Liver (tissue), 9 donors: ENCODE measurements around the gene CHAMP1. TPM values are rescaled to one million over a fixed set of nuclear protein-coding genes. Genes with fewer than 3 reads are reported as not detected.

Experiments
- DNase-seq: peaks from one replicate; pipeline ENCODE4 v3.0.0-alpha.2; 2017; ENCODE audit warnings: low spot score
- H3K27ac ChIP-seq, 2 donors: one replicate each; pipeline ENCODE4 v1.7.0; 2013; ENCODE audit warnings: inconsistent platforms in 2 of 2, low read length in 2 of 2, control low read depth in 1 of 2, low read depth in 1 of 2, mild to moderate bottlenecking in 1 of 2
- H3K27me3 ChIP-seq, 4 donors: one replicate each; pipeline versions ENCODE4 v1.6.1 to v1.7.0; 2013; ENCODE audit warnings: low read length in 3 of 4, inconsistent platforms in 1 of 4, mild to moderate bottlenecking in 1 of 4, moderate library complexity in 1 of 4; ENCODE audit not compliant: control insufficient read depth in 4 of 4, insufficient read depth in 4 of 4
- H3K36me3 ChIP-seq, 4 donors: one replicate each; pipeline versions ENCODE4 v1.6.1 to v1.7.0; 2013; ENCODE audit warnings: low read length in 3 of 4, mild to moderate bottlenecking in 3 of 4, low read depth in 1 of 4, moderate library complexity in 1 of 4; ENCODE audit not compliant: control insufficient read depth in 4 of 4, insufficient read depth in 3 of 4
- H3K4me1 ChIP-seq, 4 donors: one replicate each; pipeline versions ENCODE4 v1.6.1 to v1.7.0; 2013; ENCODE audit warnings: low read length in 3 of 4, mild to moderate bottlenecking in 3 of 4, moderate library complexity in 1 of 4; ENCODE audit not compliant: control insufficient read depth in 4 of 4, insufficient read depth in 4 of 4
- H3K4me3 ChIP-seq, 3 donors: one replicate each; pipeline versions ENCODE4 v1.6.1 to v1.7.0; 2013; ENCODE audit warnings: low read length in 3 of 3, control low read depth in 1 of 3, low read depth in 1 of 3, mild to moderate bottlenecking in 1 of 3
- H3K9ac ChIP-seq, 2 donors: one replicate each; pipeline ENCODE4 v1.7.0; 2013; ENCODE audit warnings: low read length in 2 of 2, mild to moderate bottlenecking in 2 of 2, moderate library complexity in 2 of 2, control low read depth in 1 of 2, low read depth in 1 of 2
- H3K9me3 ChIP-seq, 4 donors: one replicate each; pipeline versions ENCODE4 v1.6.1 to v1.7.0; 2013; ENCODE audit warnings: low read length in 3 of 4; ENCODE audit not compliant: control insufficient read depth in 4 of 4
- ATF3 ChIP-seq: IDR thresholded peaks from 2 replicates; pipeline ENCODE4 v1.6.1; 2016; ENCODE audit warnings: antibody characterized with exemption
- FOXA1 ChIP-seq: IDR thresholded peaks from 2 replicates; pipeline ENCODE4 v1.6.1; 2016; ENCODE audit warnings: antibody characterized with exemption
- GABPA ChIP-seq, 2 donors: IDR thresholded peaks in 1 of 2; conservative IDR thresholded peaks in 1 of 2; 2 replicates each; pipeline ENCODE4 v1.6.1; 2016; ENCODE audit warnings: antibody characterized with exemption in 2 of 2, mild to moderate bottlenecking in 1 of 2, moderate library complexity in 1 of 2
- HNF4A ChIP-seq, 2 donors: conservative IDR thresholded peaks; 2 replicates each; pipeline ENCODE4 v1.6.1; 2016; ENCODE audit warnings: antibody characterized with exemption in 2 of 2, mild to moderate bottlenecking in 2 of 2
- HNF4G ChIP-seq: IDR thresholded peaks from 2 replicates; pipeline ENCODE4 v1.6.1; 2016; ENCODE audit warnings: antibody characterized with exemption
- MAX ChIP-seq: IDR thresholded peaks from 2 replicates; pipeline ENCODE4 v1.6.1; 2016; ENCODE audit warnings: antibody characterized with exemption
- NR2F2 ChIP-seq: IDR thresholded peaks from 2 replicates; pipeline ENCODE4 v1.6.1; 2016; ENCODE audit warnings: antibody characterized with exemption
- SP1 ChIP-seq: IDR thresholded peaks from 2 replicates; pipeline ENCODE4 v1.6.1; 2018; ENCODE audit warnings: antibody characterized with exemption, mild to moderate bottlenecking
- YY1 ChIP-seq: IDR thresholded peaks from 2 replicates; pipeline ENCODE4 v1.6.1; 2016; ENCODE audit warnings: antibody characterized with exemption, mild to moderate bottlenecking
- WGBS: extraction: QIAGEN DNeasy Blood & Tissue Kit; methylation state at CpG from one replicate; pipeline ENCODE4 v1.1.7; 2013; 5-methylcytosine and 5-hydroxymethylcytosine counted together
- polyA plus RNA-seq, 2 donors: library from polyadenylated mRNA; stranded (reverse) in 1 of 2; unstranded in 1 of 2; fragments of 200-250 nt in 1 of 2; fragments of >200 nt in 1 of 2; fragmentation: Nextera tagmentation in 1 of 2; extraction: Ambion mirVana in 1 of 2; gene quantifications; one replicate each; pipeline versions ENCODE4 v1.2.1 to v1.2.3, GENCODE V29; 2013 to 2015
- total RNA-seq, 2 donors: library from RNA; depleted of rRNA; stranded (reverse); fragments of >200 nt; gene quantifications; one replicate each; pipeline ENCODE4 v1.2.3, GENCODE V29; 2014
- TF ChIP-seq, protein P1 (sequence below): IDR thresholded peaks from 2 replicates; pipeline ENCODE4 v1.6.1; 2016; ENCODE audit warnings: antibody characterized with exemption, mild to moderate bottlenecking
- donor health status: healthy.
- donor health status: healthy.
- donor health status: healthy.
- donor health status: healthy.
- donor health status: healthy.

CHAMP1 gene
- total and polyA plus RNA-seq, 4 donors, result 6.2 to 15.1 (median 7.8) TPM

- H3K36me3 ChIP-seq, result peaks cover 9 to 36% (median 25%) of the 10 kb centered on the region in 4 donors
- no peak overlapping the region for H3K4me3 ChIP-seq
- TF ChIP-seq YY1, result no peak
- TF ChIP-seq, protein P1, sequence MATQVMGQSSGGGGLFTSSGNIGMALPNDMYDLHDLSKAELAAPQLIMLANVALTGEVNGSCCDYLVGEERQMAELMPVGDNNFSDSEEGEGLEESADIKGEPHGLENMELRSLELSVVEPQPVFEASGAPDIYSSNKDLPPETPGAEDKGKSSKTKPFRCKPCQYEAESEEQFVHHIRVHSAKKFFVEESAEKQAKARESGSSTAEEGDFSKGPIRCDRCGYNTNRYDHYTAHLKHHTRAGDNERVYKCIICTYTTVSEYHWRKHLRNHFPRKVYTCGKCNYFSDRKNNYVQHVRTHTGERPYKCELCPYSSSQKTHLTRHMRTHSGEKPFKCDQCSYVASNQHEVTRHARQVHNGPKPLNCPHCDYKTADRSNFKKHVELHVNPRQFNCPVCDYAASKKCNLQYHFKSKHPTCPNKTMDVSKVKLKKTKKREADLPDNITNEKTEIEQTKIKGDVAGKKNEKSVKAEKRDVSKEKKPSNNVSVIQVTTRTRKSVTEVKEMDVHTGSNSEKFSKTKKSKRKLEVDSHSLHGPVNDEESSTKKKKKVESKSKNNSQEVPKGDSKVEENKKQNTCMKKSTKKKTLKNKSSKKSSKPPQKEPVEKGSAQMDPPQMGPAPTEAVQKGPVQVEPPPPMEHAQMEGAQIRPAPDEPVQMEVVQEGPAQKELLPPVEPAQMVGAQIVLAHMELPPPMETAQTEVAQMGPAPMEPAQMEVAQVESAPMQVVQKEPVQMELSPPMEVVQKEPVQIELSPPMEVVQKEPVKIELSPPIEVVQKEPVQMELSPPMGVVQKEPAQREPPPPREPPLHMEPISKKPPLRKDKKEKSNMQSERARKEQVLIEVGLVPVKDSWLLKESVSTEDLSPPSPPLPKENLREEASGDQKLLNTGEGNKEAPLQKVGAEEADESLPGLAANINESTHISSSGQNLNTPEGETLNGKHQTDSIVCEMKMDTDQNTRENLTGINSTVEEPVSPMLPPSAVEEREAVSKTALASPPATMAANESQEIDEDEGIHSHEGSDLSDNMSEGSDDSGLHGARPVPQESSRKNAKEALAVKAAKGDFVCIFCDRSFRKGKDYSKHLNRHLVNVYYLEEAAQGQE, result no peak
- no peak for TF ChIP-seq HNF4A (conservative IDR thresholded peaks at IDR 0.05)
- TF ChIP-seq ATF3, result no peak
- no peak for TF ChIP-seq GABPA (IDR thresholded peaks at IDR 0.05 in 1 of 2, conservative IDR thresholded peaks at IDR 0.05 in 1 of 2)
- no peak for TF ChIP-seq HNF4G
- TF ChIP-seq FOXA1, result no peak
- no peak for TF ChIP-seq SP1
- no peak for TF ChIP-seq NR2F2
- 94% methylated on average over 5 of the region's 5 CpGs for WGBS
- no peaks in the 10 kb centered on the region for H3K27me3 ChIP-seq
- DNase-seq, result no peak
- H3K9ac ChIP-seq, result no peak overlapping the region
- peaks cover 0 to 3% (median 0%) of the 10 kb centered on the region in 4 donors for H3K4me1 ChIP-seq
- no peak overlapping the region for H3K27ac ChIP-seq
- H3K9me3 ChIP-seq, result no peaks in the 10 kb centered on the region
Observed at GRCh38 chr13:114296902-114297301, 17.4 kb upstream of the CHAMP1 start.

GRCh38 chr13:114298866-114299265 is 15.4 kb upstream of the CHAMP1 start:
- no peak for DNase-seq
- TF ChIP-seq HNF4A (conservative IDR thresholded peaks at IDR 0.05) (no peak), MAX (no peak)
- Histone ChIP-seq H3K27me3 (no peaks in the 10 kb centered on the region), H3K9me3 (no peaks in the 10 kb centered on the region), H3K36me3 (peaks cover 3 to 41% (median 22%) of the 10 kb centered on the region in 4 donors), H3K4me1 (peaks cover 0 to 3% (median 0%) of the 10 kb centered on the region in 4 donors), H3K4me3 (no peak overlapping the region), H3K9ac (no peak overlapping the region), H3K27ac (no peak overlapping the region)
- WGBS, result 96% methylated on average over 12 of the region's 12 CpGs

DNA sequence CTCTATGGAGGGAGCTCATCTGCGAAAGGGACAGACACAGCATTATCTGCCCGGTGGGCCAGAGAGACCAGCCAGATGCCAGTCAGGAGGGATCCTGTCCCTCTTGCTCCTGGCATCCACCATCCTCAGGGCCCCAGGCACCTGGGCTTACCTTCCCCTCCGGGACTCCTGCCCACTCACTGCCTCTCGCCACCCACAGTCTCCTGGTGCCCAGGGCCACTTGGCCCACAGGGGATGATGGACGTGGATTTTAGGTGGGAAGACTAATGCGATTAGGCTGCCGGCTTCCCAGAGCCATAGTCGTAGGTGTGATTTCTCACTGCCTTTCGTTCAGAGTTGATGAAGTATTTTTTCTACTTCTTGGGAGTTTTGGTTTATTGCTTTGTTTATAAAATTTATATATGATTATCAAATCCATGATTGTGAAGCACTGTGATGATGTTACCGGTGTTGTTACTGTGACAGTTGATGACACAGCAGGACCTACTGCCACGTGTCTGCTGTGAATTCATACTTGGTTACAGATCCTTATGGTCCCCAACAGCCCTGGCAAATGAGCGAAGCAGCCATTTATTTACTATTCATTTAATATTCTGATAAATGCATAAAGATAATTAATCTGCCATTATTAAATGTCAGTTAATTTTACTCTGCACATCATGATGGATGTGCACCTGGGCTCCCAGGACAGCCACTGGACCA is 14.5 kb upstream of the CHAMP1 start:
- no peak overlapping the region for H3K27ac ChIP-seq
- H3K9ac ChIP-seq, result no peak overlapping the region
- H3K27me3 ChIP-seq, result no peaks in the 10 kb centered on the region

More for the DNA sequence above, 14.5 kb upstream of the CHAMP1 start:
- TF ChIP-seq FOXA1, result no peak
- peaks cover 6 to 49% (median 26%) of the 10 kb centered on the region in 4 donors for H3K36me3 ChIP-seq
- peaks cover 0 to 3% (median 0%) of the 10 kb centered on the region in 4 donors for H3K4me1 ChIP-seq
- H3K4me3 ChIP-seq, result no peak overlapping the region
- no peak for DNase-seq
- 95% methylated on average over 12 of the region's 12 CpGs for WGBS
- no peaks in the 10 kb centered on the region for H3K9me3 ChIP-seq
